ENCODE results near the gene LYRM7. TPM values are rescaled to one million over a fixed set of nuclear protein-coding genes. Genes with fewer than 3 reads are reported as not detected.

The LYRM7 gene
- total RNA-seq, 1 donor from 2014 or later = 10.7 TPM

DNA sequence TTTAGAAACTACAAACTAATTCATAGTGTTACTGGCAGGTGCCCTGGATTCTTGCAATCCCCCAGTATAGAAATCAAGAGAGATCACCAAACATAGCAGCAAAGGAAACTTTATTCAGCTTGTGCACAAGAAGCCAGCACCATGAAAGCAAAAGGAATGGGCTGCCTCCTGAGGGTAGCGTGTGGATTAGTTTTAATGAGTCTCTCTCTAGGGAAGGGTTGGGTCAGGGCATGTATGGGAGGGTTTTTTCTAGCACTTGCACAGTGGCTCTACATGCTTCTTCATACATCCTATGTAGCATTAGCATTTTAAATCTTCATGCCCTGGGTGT, 38.4 kb downstream of the LYRM7 start:
- Mint-ChIP-seq H3K27me3 (ENCODE audit: low read depth) (no peaks in the 10 kb centered on the region), H3K4me1 (no peaks in the 10 kb centered on the region), H3K4me3 (no peak overlapping the region), H3K36me3 (ENCODE audit: low read depth) (no peaks in the 10 kb centered on the region), H3K9me3 (no peaks in the 10 kb centered on the region), H3K27ac (ENCODE audit: unreplicated experiment) (no peak overlapping the region)
- DNase-seq (ENCODE audit: low read depth, low spot score) = no peak
- TF ChIP-seq, protein P1, sequence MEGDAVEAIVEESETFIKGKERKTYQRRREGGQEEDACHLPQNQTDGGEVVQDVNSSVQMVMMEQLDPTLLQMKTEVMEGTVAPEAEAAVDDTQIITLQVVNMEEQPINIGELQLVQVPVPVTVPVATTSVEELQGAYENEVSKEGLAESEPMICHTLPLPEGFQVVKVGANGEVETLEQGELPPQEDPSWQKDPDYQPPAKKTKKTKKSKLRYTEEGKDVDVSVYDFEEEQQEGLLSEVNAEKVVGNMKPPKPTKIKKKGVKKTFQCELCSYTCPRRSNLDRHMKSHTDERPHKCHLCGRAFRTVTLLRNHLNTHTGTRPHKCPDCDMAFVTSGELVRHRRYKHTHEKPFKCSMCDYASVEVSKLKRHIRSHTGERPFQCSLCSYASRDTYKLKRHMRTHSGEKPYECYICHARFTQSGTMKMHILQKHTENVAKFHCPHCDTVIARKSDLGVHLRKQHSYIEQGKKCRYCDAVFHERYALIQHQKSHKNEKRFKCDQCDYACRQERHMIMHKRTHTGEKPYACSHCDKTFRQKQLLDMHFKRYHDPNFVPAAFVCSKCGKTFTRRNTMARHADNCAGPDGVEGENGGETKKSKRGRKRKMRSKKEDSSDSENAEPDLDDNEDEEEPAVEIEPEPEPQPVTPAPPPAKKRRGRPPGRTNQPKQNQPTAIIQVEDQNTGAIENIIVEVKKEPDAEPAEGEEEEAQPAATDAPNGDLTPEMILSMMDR (conservative IDR thresholded peaks at IDR 0.05) = no peak

DNA sequence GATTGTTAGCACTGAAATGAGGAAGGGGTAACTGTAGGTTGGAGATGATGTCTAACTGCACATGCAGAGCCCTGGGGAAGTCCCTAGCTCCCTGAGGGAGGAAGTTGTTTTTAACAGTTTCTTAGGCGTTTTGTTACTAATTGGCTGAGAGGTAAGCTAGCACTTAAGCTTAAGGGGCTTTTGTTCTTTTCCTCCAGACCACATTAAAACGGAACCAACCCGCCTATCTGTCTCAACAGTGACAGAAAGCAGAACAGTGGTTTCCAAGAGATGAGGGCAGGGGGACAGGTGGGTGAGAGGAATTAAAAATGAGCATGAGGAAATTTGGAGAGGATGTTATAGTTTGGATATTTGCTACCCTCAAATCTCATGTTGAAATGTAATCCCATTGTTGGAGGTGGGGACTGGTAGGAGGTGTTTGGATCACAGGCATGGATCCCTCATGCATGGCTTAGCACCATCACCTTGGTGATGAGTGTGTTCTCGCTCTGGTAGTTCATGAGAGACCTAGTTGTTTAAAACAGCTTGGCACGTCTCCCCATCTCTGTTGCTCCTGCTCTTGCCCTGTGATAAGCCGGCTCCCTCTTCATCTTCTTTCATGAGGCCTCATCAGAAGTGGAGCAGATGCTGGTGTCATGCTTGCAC, 38.9 kb downstream of the LYRM7 start:
- H3K4me3 Mint-ChIP-seq = no peak overlapping the region
- no peaks in the 10 kb centered on the region for H3K9me3 Mint-ChIP-seq
- peaks cover 4% of the 10 kb centered on the region for H3K4me1 Mint-ChIP-seq
- no peak overlapping the region for H3K27ac Mint-ChIP-seq (ENCODE audit: unreplicated experiment)
- TF ChIP-seq, protein P1 (conservative IDR thresholded peaks at IDR 0.05) = no peak
- H3K27me3 Mint-ChIP-seq (ENCODE audit: low read depth) = no peaks in the 10 kb centered on the region
- no peak for DNase-seq (ENCODE audit: low read depth, low spot score)
- H3K36me3 Mint-ChIP-seq (ENCODE audit: low read depth) = no peaks in the 10 kb centered on the region

DNA sequence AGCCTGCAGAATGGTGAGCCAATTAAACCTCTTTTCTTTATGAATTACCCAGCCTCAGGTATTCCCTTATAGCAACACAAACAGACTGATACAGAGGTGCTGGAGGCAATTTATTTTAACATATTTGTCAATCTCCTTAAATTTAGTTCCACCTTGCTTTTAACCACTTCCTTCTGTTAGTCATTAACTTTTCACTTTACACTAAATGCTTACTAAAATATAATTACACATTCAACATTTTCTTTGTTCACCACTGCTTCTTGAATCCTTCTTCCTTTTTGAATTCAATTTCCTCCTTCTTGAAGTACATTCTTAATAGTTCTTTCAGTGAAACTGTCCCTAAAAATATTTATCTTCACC, 39.4 kb downstream of the LYRM7 start:
- H3K27ac Mint-ChIP-seq (ENCODE audit: unreplicated experiment) = no peak overlapping the region
- DNase-seq (ENCODE audit: low read depth, low spot score) = no peak
- H3K36me3 Mint-ChIP-seq (ENCODE audit: low read depth) = no peaks in the 10 kb centered on the region
- TF ChIP-seq, protein P1 (conservative IDR thresholded peaks at IDR 0.05) = no peak
- H3K4me3 Mint-ChIP-seq = no peak overlapping the region
- H3K27me3 Mint-ChIP-seq (ENCODE audit: low read depth) = no peaks in the 10 kb centered on the region
- peaks cover 9% of the 10 kb centered on the region for H3K4me1 Mint-ChIP-seq
- H3K9me3 Mint-ChIP-seq = no peaks in the 10 kb centered on the region

DNA sequence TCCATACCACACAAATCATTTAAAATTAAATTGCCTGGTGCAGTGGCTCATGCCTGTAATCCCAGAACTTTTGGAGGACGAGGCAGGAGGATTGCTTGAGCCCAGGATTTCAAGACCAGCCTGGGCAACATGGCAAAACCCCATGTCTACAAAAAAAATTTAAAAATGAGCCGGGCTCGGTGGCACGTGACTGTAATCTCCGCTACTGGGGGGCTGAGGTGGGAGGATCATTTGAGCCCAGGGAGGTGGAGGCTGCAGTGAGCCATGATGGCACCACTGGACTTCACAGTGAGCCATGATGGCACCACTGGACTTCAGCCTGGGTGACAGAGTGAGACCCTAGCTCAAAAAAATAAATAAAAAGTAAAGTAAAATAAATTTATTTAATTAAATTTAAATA, 40.9 kb downstream of the LYRM7 start:
- Mint-ChIP-seq H3K9me3 (no peaks in the 10 kb centered on the region), H3K36me3 (ENCODE audit: low read depth) (no peaks in the 10 kb centered on the region), H3K27ac (ENCODE audit: unreplicated experiment) (no peak overlapping the region), H3K4me3 (no peak overlapping the region), H3K4me1 (peaks cover 11% of the 10 kb centered on the region), H3K27me3 (ENCODE audit: low read depth) (no peaks in the 10 kb centered on the region)
- TF ChIP-seq, protein P1 (conservative IDR thresholded peaks at IDR 0.05) = no peak
- DNase-seq (ENCODE audit: low read depth, low spot score) = no peak

DNA sequence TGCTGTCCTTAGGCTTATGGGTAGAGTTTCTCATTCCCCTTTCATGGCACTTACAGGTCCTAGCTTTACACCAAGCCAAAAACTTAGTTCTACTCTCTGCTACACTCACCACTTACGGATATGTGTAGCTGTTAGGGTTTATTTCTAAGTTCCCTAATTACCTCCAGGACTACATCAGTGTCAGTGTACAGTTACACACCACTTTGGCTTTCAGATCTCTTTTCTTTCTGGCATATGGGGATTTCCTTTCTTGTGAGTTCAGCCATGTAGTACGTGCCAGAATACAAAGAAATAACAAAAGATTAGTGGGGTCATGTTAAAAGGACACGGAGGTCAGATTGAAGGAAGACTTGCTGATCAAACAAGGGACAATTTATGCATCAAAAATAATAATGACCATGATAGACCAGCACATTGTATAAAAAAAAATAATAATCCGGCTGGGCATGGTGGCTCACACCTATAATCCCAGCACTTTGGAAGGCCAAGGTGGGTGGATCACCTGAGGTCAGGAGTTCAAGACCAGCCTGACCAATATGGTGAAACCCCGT, 41.8 kb downstream of the LYRM7 start:
- no peak overlapping the region for H3K27ac Mint-ChIP-seq (ENCODE audit: unreplicated experiment)

More for the DNA sequence above, 41.8 kb downstream of the LYRM7 start:
- Mint-ChIP-seq H3K36me3 (ENCODE audit: low read depth) (no peaks in the 10 kb centered on the region), H3K4me3 (no peak overlapping the region), H3K27me3 (ENCODE audit: low read depth) (no peaks in the 10 kb centered on the region), H3K9me3 (no peaks in the 10 kb centered on the region), H3K4me1 (peaks cover 11% of the 10 kb centered on the region)
- TF ChIP-seq, protein P1 (conservative IDR thresholded peaks at IDR 0.05) = no peak
- DNase-seq (ENCODE audit: low read depth, low spot score) = no peak

All from neural crest cell (in vitro differentiated cells).